CD14-positive monocyte (primary cell): ENCODE data around the gene FUT1. TPM values are rescaled to one million over a fixed set of nuclear protein-coding genes. Genes with fewer than 3 reads are reported as not detected.

Experiments used
- DNase-seq, 3 donors: peaks; one replicate each; pipeline ENCODE4 v3.0.0-alpha.2; 2011 to 2022
- H2AFZ ChIP-seq: 2 replicates; pipeline ENCODE4 v1.6.0; 2012; ENCODE audit warnings: mild to moderate bottlenecking, low read depth, low read length, inconsistent platforms; ENCODE audit not compliant: insufficient read depth, poor library complexity, severe bottlenecking
- H3K27ac ChIP-seq, 2 donors: 1 replicate in 1 of 2; 2 replicates in 1 of 2; pipeline ENCODE4 v1.5.1; 2012 to 2013; ENCODE audit warnings: low read length in 2 of 2, control low read depth in 1 of 2, inconsistent platforms in 1 of 2, low read depth in 1 of 2, mild to moderate bottlenecking in 1 of 2
- H3K27me3 ChIP-seq, 2 donors: one replicate each; pipeline versions ENCODE4 v1.6.0 to v1.6.1; 2011 to 2013; ENCODE audit warnings: low read length in 2 of 2; ENCODE audit not compliant: control insufficient read depth in 2 of 2, insufficient read depth in 2 of 2
- H3K36me3 ChIP-seq, 2 donors: replicated peaks in 1 of 2; 1 replicate in 1 of 2; 2 replicates in 1 of 2; pipeline versions ENCODE4 v1.5.1 to v1.6.1; 2012 to 2013; ENCODE audit warnings: low read length in 2 of 2, control low read depth in 1 of 2, inconsistent platforms in 1 of 2, mild to moderate bottlenecking in 1 of 2; ENCODE audit not compliant: insufficient read depth in 2 of 2, control insufficient read depth in 1 of 2
- H3K4me1 ChIP-seq, 2 donors: 1 replicate in 1 of 2; 2 replicates in 1 of 2; pipeline versions ENCODE4 v1.5.1 to v1.6.1; 2012 to 2013; ENCODE audit warnings: low read length in 2 of 2, control low read depth in 1 of 2, inconsistent platforms in 1 of 2, mild to moderate bottlenecking in 1 of 2, moderate library complexity in 1 of 2; ENCODE audit not compliant: insufficient read depth in 2 of 2, control insufficient read depth in 1 of 2
- H3K4me2 ChIP-seq: replicated peaks from 2 replicates; pipeline ENCODE3; 2012; ENCODE audit warnings: low read length, moderate library complexity, mild to moderate bottlenecking; ENCODE audit not compliant: poor library complexity, severe bottlenecking; ENCODE audit errors: extremely low read depth
- H3K4me3 ChIP-seq, 3 experiments: fragments of 200-600 bp in 1 of 3; sonication (generic) in 1 of 3; replicated peaks in 1 of 3; 1 replicate in 2 of 3; 2 replicates in 1 of 3; pipeline ENCODE4 v1.5.1; 2011 to 2013; ENCODE audit warnings: low read length in 3 of 3, mild to moderate bottlenecking in 3 of 3, control low read depth in 2 of 3, low read depth in 2 of 3, inconsistent platforms in 1 of 3, moderate library complexity in 1 of 3
- H3K79me2 ChIP-seq: 2 replicates; pipeline ENCODE4 v1.6.0; 2012; ENCODE audit warnings: mild to moderate bottlenecking, control low read depth, inconsistent platforms, low read length, moderate library complexity; ENCODE audit not compliant: insufficient read depth
- H3K9ac ChIP-seq: 2 replicates; pipeline ENCODE4 v1.6.0; 2017; ENCODE audit warnings: low read length, mild to moderate bottlenecking; ENCODE audit not compliant: insufficient read depth, poor library complexity, severe bottlenecking
- H3K9me3 ChIP-seq, 2 donors: replicated peaks in 1 of 2; 1 replicate in 1 of 2; 2 replicates in 1 of 2; pipeline versions ENCODE4 v1.5.1 to v1.6.1; 2012 to 2013; ENCODE audit warnings: low read length in 2 of 2, control low read depth in 1 of 2; ENCODE audit not compliant: control insufficient read depth in 1 of 2, insufficient read depth in 1 of 2
- H4K20me1 ChIP-seq: 2 replicates; pipeline ENCODE4 v1.6.0; 2012; ENCODE audit warnings: mild to moderate bottlenecking, low read length, control low read depth, moderate library complexity; ENCODE audit not compliant: insufficient read depth
- H3K27ac Mint-ChIP-seq, 7 donors: one replicate each; pipeline ENCODE4 v1.8.0; 2020; ENCODE audit warnings: mild to moderate bottlenecking in 7 of 7, mixed read lengths in 7 of 7, moderate library complexity in 6 of 7, inconsistent platforms in 2 of 7
- H3K27me3 Mint-ChIP-seq, 3 donors: one replicate each; pipeline ENCODE4 v1.8.0; 2021 to 2022; ENCODE audit warnings: low read depth in 3 of 3, mild to moderate bottlenecking in 3 of 3, mixed read lengths in 3 of 3, moderate library complexity in 3 of 3, inconsistent platforms in 1 of 3
- H3K36me3 Mint-ChIP-seq, 2 donors: one replicate each; pipeline ENCODE4 v1.8.0; 2020; ENCODE audit warnings: mixed read lengths in 2 of 2, inconsistent platforms in 1 of 2, mild to moderate bottlenecking in 1 of 2
- H3K4me1 Mint-ChIP-seq: one replicate; pipeline ENCODE4 v1.8.0; 2020; ENCODE audit warnings: mild to moderate bottlenecking, mixed read lengths
- H3K4me3 Mint-ChIP-seq, 2 donors: one replicate each; pipeline ENCODE4 v1.8.0; 2020; ENCODE audit warnings: mild to moderate bottlenecking in 2 of 2, mixed read lengths in 2 of 2, moderate library complexity in 1 of 2
- H3K9me3 Mint-ChIP-seq, 7 donors: one replicate each; pipeline ENCODE4 v1.8.0; 2020 to 2022; ENCODE audit warnings: mixed read lengths in 7 of 7, mild to moderate bottlenecking in 6 of 7, moderate library complexity in 6 of 7, inconsistent platforms in 2 of 7
- CTCF ChIP-seq: fragments of 200-600 bp; IDR thresholded peaks from one replicate; pipeline ENCODE4 v1.8.0; 2022; ENCODE audit warnings: antibody characterized with exemption, mild to moderate bottlenecking
- WGBS: methylation state at CpG from one replicate; pipeline ENCODE4 v1.1.5; 2013; ENCODE audit warnings: missing lambda C conversion rate; ENCODE audit not compliant: insufficient coverage; 5-methylcytosine and 5-hydroxymethylcytosine counted together
- intact Hi-C, 2 donors: fragments of 100-400 bp; cut with micrococcal nuclease; formaldehyde crosslinking; loops; one replicate each; pipeline versions ENCODE4 v1.15.0 to v1.15.1; 2023
- polyA plus RNA-seq, 3 donors: library from polyadenylated mRNA; depleted of rRNA in 1 of 3; unstranded in 2 of 3; stranded (reverse) in 1 of 3; fragments of 300-500 nt in 2 of 3; fragments of >200 nt in 1 of 3; fragmentation: Illumina TruSeq in 2 of 3; gene quantifications; 1 replicate in 2 of 3; 2 replicates in 1 of 3; pipeline ENCODE4 v1.2.3, GENCODE V29; 2012 to 2021

Gene FUT1
- polyA plus RNA-seq, 3 donors: 0.03 TPM; not detected in 2

- peaks cover 12 to 14% (median 12%) of the 10 kb centered on the region in 7 donors for H3K9me3 Mint-ChIP-seq
- Histone ChIP-seq H3K36me3 (no peaks in the 10 kb centered on the region), H2AFZ (peak overlapping the region; percentile 82), H3K27ac (peak overlapping the region; percentile 82 to 85), H3K4me2 (peak overlapping the region; percentile 81), H3K9ac (peak overlapping the region; percentile 65), H3K79me2 (no peaks in the 10 kb centered on the region), H3K9me3 (peaks cover 3 to 13% of the 10 kb centered on the region in 2 donors), H4K20me1 (no peaks in the 10 kb centered on the region), H3K4me3 (peak overlapping the region; percentile 34 to 76 (median 72)), H3K4me1 (peaks cover 16 to 27% of the 10 kb centered on the region in 2 donors), H3K27me3 (no peaks in the 10 kb centered on the region)
- intact Hi-C loops: loop anchor here in 1 of 2 donors (5.0 kb wide), 1 partner anchor 73 kb away; the partner anchor contains the start of gene CA11
- TF ChIP-seq CTCF: no peak
- peak overlapping the region; percentile 93 to 96 for H3K4me3 Mint-ChIP-seq
- H3K36me3 Mint-ChIP-seq: peaks cover 0 to 8% of the 10 kb centered on the region in 2 donors
- H3K27ac Mint-ChIP-seq: peak overlapping the region; percentile 93 to 97 (median 96)
- peaks cover 0 to 6% (median 0%) of the 10 kb centered on the region in 3 donors for H3K27me3 Mint-ChIP-seq
- WGBS: 4% methylated on average over 24 of the region's 42 CpGs
- H3K4me1 Mint-ChIP-seq: peaks cover 19% of the 10 kb centered on the region
- peak; percentile 88 to 93 (median 93) for DNase-seq
These were observed 31.7 kb downstream of the FUT1 start for GRCh38 chr19:48720613-48721296.

GRCh38 chr19:48720251-48720612, 32.2 kb downstream of the FUT1 start:
- Histone ChIP-seq H3K4me1 (peaks cover 11 to 22% of the 10 kb centered on the region in 2 donors), H3K36me3 (no peaks in the 10 kb centered on the region), H3K4me2 (peak overlapping the region; percentile 81), H3K27ac (no peak overlapping the region), H3K4me3 (peak overlapping the region in 1 of 3 experiments; percentile 76), H3K27me3 (no peaks in the 10 kb centered on the region), H4K20me1 (no peaks in the 10 kb centered on the region), H3K9me3 (peaks cover 3 to 8% of the 10 kb centered on the region in 2 donors), H2AFZ (no peak overlapping the region), H3K9ac (no peak overlapping the region), H3K79me2 (no peaks in the 10 kb centered on the region)
- peaks cover 6 to 9% (median 7%) of the 10 kb centered on the region in 7 donors for H3K9me3 Mint-ChIP-seq
- H3K36me3 Mint-ChIP-seq: peaks cover 0 to 3% of the 10 kb centered on the region in 2 donors
- no peak for DNase-seq
- intact Hi-C loops: loop anchor here in 1 of 2 donors (5.0 kb wide), 1 partner anchor 73 kb away; the partner anchor contains the start of gene CA11
- WGBS: 41% methylated on average over 12 of the region's 12 CpGs
- H3K27ac Mint-ChIP-seq: peak overlapping the region in 3 of 7 donors; percentile 96 to 97 (median 96)
- peaks cover 14% of the 10 kb centered on the region for H3K4me1 Mint-ChIP-seq
- H3K4me3 Mint-ChIP-seq: peak overlapping the region; percentile 93 to 96
- TF ChIP-seq CTCF: no peak
- peaks cover 0 to 6% (median 1%) of the 10 kb centered on the region in 3 donors for H3K27me3 Mint-ChIP-seq
